GM21786 (cell line): ENCODE measurements around the gene S100A13.

Experiments
- ATAC-seq: cut with Tn5 transposase; IDR thresholded peaks from one replicate; pipeline ENCODE4 v1.9.1; 2021; ENCODE audit not compliant: unreplicated experiment

The S100A13 gene

GRCh38 chr1:153573351-153573750 lies 54.0 kb downstream of the S100A13 start:
- no peak for ATAC-seq

- ATAC-seq = peak; percentile 62
Measured at GRCh38 chr1:153572569-153573015, 54.7 kb downstream of the S100A13 start.

DNA sequence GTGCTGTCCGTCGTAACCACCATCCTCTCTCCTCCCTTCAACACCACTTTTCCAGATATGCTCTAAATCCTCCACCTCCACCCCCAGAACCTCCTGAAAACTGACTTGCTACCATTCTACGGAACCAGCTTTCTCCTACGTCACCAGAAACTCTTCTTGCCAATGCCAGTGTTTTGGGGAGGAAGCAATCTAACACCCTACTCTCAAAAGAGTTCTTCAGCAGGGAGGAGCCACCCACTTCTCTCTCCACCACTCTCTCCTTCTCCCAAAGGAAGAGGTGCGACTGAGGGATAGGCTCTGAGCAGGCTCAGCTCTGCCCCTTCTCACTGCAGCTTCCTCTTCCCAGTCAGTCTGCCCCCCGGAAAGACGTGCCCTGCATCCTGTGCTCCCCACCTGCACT lies 55.6 kb downstream of the S100A13 start:
- ATAC-seq = no peak

DNA sequence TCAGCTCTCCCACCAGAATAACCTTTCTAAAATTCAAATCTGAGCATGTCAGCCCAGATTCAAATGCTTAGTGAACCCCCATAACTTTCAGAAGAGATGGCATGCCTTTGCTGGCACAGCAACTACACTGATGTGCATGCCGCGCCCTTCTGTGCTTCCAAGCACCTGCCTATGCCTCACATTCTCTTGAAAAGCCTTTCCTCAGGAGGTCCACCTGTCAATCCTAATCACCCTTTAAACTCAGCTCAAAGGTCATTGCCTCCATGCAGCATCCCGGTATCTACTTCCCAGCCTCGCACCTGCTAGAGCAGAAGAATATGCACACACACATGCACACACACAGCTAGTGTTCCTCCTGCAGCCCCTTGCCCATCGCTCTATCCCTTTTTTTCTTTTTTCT lies 56.4 kb downstream of the S100A13 start:
- ATAC-seq = no peak

DNA sequence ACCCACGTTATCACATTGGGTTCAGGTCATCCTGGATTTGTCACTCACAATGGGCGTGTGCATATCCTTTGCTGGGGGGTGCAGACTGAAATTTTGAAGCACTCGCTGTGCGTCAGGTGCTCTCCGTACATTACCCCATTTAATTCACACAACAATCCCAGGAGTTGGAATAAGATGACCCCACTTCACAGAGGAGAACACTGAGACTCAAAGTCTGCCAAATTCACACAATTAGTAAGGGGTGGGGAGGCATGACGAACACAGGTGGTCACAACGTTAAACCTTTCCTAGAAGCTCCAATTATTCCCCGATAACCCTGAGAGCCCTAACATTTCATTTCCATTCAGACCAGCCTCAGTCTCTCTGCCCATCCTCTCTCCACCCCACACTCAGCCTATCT lies 57.8 kb downstream of the S100A13 start:
- ATAC-seq = no peak
